KMS-11 (cell line): Measurements from ENCODE around the gene GRIA2.

ENCODE experiments used
- H2AFZ ChIP-seq: fragments of 200-600 bp; sonication (generic); 2 replicates; pipeline ENCODE4 v1.6.1; 2016; ENCODE audit warnings: antibody characterized with exemption, mixed run types, low read depth
- H3K27ac ChIP-seq: fragments of 200-600 bp; sonication (generic); 2 replicates; pipeline ENCODE4 v1.6.1; 2016; ENCODE audit warnings: mild to moderate bottlenecking, mixed run types
- H3K27me3 ChIP-seq: fragments of 200-600 bp; sonication (generic); 2 replicates; pipeline ENCODE4 v1.6.1; 2017; ENCODE audit warnings: mild to moderate bottlenecking, low read depth, mixed run types, moderate library complexity; ENCODE audit not compliant: insufficient read depth
- H3K36me3 ChIP-seq: fragments of 200-600 bp; sonication (generic); 2 replicates; pipeline ENCODE4 v1.6.1; 2017; ENCODE audit warnings: mild to moderate bottlenecking, mixed run types; ENCODE audit not compliant: insufficient read depth
- H3K4me1 ChIP-seq: fragments of 200-600 bp; sonication (generic); 2 replicates; pipeline ENCODE4 v1.6.1; 2016; ENCODE audit warnings: mild to moderate bottlenecking, low read depth, mixed run types; ENCODE audit not compliant: poor library complexity, severe bottlenecking
- H3K4me2 ChIP-seq: fragments of 200-600 bp; sonication (generic); 2 replicates; pipeline ENCODE4 v1.7.0; 2016; ENCODE audit warnings: mild to moderate bottlenecking, mixed run types
- H3K4me3 ChIP-seq: fragments of 200-600 bp; sonication (generic); IDR thresholded peaks from 2 replicates; pipeline ENCODE4 v1.6.1; 2017; ENCODE audit warnings: low read depth, low read length, mixed read lengths; ENCODE audit not compliant: insufficient read depth
- H3K79me2 ChIP-seq: fragments of 200-600 bp; sonication (generic); 2 replicates; pipeline ENCODE4 v1.6.1; 2016; ENCODE audit warnings: low read depth, mixed run types; ENCODE audit not compliant: insufficient read depth
- H3K9ac ChIP-seq: fragments of 200-600 bp; sonication (generic); 2 replicates; pipeline ENCODE4 v1.6.1; 2016; ENCODE audit warnings: mild to moderate bottlenecking, mixed run types
- H4K20me1 ChIP-seq: fragments of 200-600 bp; sonication (generic); 2 replicates; pipeline ENCODE4 v1.6.1; 2016; ENCODE audit warnings: mild to moderate bottlenecking, mixed run types; ENCODE audit not compliant: insufficient read depth
- TF ChIP-seq, protein P1 (sequence below): fragments of 200-600 bp; sonication (generic); conservative IDR thresholded peaks from 2 replicates; pipeline ENCODE4 v1.6.1; 2017; ENCODE audit warnings: low read depth, mild to moderate bottlenecking, antibody characterized with exemption, low read length, moderate library complexity, mixed read lengths

GRIA2 gene

GRCh38 chr4:157219711-157220370 lies 687 bp upstream of the GRIA2 start:
- Histone ChIP-seq H3K9ac (no peak overlapping the region), H3K79me2 (no peaks in the 10 kb centered on the region), H4K20me1 (no peaks in the 10 kb centered on the region), H3K4me3 (no peak overlapping the region), H3K27ac (no peak overlapping the region), H3K4me1 (peaks cover 6% of the 10 kb centered on the region), H3K4me2 (no peak overlapping the region), H3K27me3 (no peaks in the 10 kb centered on the region), H3K36me3 (no peaks in the 10 kb centered on the region), H2AFZ (no peak overlapping the region)
- TF ChIP-seq, protein P1, sequence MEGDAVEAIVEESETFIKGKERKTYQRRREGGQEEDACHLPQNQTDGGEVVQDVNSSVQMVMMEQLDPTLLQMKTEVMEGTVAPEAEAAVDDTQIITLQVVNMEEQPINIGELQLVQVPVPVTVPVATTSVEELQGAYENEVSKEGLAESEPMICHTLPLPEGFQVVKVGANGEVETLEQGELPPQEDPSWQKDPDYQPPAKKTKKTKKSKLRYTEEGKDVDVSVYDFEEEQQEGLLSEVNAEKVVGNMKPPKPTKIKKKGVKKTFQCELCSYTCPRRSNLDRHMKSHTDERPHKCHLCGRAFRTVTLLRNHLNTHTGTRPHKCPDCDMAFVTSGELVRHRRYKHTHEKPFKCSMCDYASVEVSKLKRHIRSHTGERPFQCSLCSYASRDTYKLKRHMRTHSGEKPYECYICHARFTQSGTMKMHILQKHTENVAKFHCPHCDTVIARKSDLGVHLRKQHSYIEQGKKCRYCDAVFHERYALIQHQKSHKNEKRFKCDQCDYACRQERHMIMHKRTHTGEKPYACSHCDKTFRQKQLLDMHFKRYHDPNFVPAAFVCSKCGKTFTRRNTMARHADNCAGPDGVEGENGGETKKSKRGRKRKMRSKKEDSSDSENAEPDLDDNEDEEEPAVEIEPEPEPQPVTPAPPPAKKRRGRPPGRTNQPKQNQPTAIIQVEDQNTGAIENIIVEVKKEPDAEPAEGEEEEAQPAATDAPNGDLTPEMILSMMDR, result no peak

GRCh38 chr4:157221426-157221894 lies 932 bp downstream of the GRIA2 start:
- no peak overlapping the region for H2AFZ ChIP-seq
- no peaks in the 10 kb centered on the region for H4K20me1 ChIP-seq
- H3K36me3 ChIP-seq, result no peaks in the 10 kb centered on the region
- H3K4me2 ChIP-seq, result no peak overlapping the region
- no peak overlapping the region for H3K4me3 ChIP-seq
- H3K79me2 ChIP-seq, result no peaks in the 10 kb centered on the region
- TF ChIP-seq, protein P1, result no peak
- H3K9ac ChIP-seq, result no peak overlapping the region
- H3K27me3 ChIP-seq, result no peaks in the 10 kb centered on the region
- H3K27ac ChIP-seq, result no peak overlapping the region
- peaks cover 6% of the 10 kb centered on the region for H3K4me1 ChIP-seq

GRCh38 chr4:157221895-157222770 lies 1.6 kb downstream of the GRIA2 start:
- no peaks in the 10 kb centered on the region for H3K79me2 ChIP-seq
- no peak overlapping the region for H3K27ac ChIP-seq
- TF ChIP-seq, protein P1, result no peak
- no peaks in the 10 kb centered on the region for H4K20me1 ChIP-seq
- H3K4me1 ChIP-seq, result peaks cover 6% of the 10 kb centered on the region
- no peaks in the 10 kb centered on the region for H3K27me3 ChIP-seq
- H3K4me2 ChIP-seq, result peak overlapping the region; percentile 46
- H3K4me3 ChIP-seq, result no peak overlapping the region
- H3K36me3 ChIP-seq, result no peaks in the 10 kb centered on the region
- H2AFZ ChIP-seq, result peak overlapping the region; percentile 91
- H3K9ac ChIP-seq, result peak overlapping the region; percentile 43; the same call in 1 of the 2 replicates

DNA sequence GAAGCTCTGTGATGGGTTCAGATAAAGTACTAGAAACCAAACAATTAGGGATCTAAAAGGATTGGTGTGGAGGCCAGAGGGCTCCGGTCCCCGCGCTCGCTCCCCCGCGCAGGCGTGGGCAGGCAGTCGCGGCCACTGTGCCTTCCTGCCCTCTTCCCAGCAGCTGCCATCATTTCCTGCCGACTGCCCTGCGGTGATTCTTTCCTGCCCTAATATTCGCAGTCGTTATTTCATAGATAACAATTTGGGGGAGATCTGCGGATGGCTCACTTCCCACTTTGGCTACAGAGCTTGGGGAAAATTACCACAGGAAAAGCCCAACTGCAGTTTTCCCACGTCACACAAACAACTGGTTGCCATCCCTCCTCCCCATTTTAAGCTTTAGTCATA lies 2.2 kb downstream of the GRIA2 start:
- Histone ChIP-seq H3K9ac (peak overlapping the region; percentile 43; the same call in 1 of the 2 replicates), H4K20me1 (no peaks in the 10 kb centered on the region), H3K4me2 (peak overlapping the region; percentile 46; the same call in 1 of the 2 replicates), H3K4me3 (no peak overlapping the region), H3K36me3 (no peaks in the 10 kb centered on the region), H3K4me1 (peaks cover 6% of the 10 kb centered on the region), H3K79me2 (no peaks in the 10 kb centered on the region), H3K27ac (no peak overlapping the region), H2AFZ (peak overlapping the region; percentile 91), H3K27me3 (no peaks in the 10 kb centered on the region)
- TF ChIP-seq, protein P1, result no peak
